SH-SY5Y (cell line): ENCODE measurements around the gene TMC2.

Experiments
- GATA2 ChIP-seq: IDR thresholded peaks from 2 replicates; pipeline ENCODE4 v1.6.1; 2011; ENCODE audit warnings: mild to moderate bottlenecking, low read depth, low read length
- GATA3 ChIP-seq: IDR thresholded peaks from 2 replicates; pipeline ENCODE4 v1.6.1; 2011; ENCODE audit warnings: low read depth, mild to moderate bottlenecking, low read length, moderate library complexity

DNA sequence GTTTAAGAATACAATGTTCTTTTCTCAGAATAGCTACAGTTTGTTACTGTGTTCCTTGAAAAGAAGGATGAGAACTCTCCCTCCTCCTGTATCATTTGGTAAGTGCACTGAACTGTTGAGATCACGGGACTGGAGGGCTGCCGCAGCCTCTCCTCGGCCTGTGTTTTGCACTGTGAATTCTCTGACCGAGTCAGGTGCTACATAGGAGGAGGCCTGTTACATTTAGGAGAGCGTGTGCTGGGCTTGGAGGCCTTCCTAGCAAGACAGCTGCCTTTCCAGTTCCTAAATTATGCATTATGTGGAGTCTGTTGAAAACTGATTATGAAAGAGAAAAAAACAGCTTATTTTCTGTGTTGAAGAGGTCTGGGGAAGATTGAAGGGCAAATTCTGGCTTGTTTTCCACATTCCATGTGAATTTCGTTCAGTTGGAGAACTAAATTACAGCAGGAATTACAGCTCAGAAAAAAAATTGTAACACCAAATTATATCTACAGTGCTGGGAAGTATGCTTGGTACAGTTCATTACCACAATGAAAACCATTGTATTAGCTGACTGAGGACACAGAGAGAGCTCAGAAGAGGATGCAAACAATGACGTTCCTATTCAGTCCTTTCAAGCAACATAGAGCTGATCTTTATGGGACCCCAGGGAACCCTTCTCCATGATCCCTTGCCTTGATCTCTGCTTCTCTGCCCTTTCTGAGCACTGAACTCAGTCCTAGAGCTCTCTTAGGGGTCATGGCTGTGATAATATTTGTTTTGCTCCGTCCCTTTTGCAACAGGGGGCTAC is 2.8 kb downstream of the TMC2 start:
- TF ChIP-seq GATA2, result no peak
- TF ChIP-seq GATA3, result no peak
